Breast epithelium (tissue), 3 donors: Measurements from ENCODE around the gene UBAC2.

Experiments
- CTCF ChIP-seq, 3 donors: fragments of 450-650 bp; IDR thresholded peaks; one replicate each; pipeline ENCODE4 v1.5.1; 2016 to 2017; ENCODE audit warnings: antibody characterized with exemption in 3 of 3, mild to moderate bottlenecking in 3 of 3, moderate library complexity in 3 of 3
- POLR2A ChIP-seq: fragments of 450-650 bp; IDR thresholded peaks from one replicate; pipeline ENCODE4 v1.6.1; 2016; ENCODE audit warnings: antibody characterized with exemption, mild to moderate bottlenecking, moderate library complexity

- TF ChIP-seq POLR2A, result no peak
- no peak for TF ChIP-seq CTCF (IDR thresholded peaks at IDR 0.05)
Observed at GRCh38 chr13:99231721-99232120, 31.1 kb downstream of the UBAC2 start.
